Liver (tissue), 9 donors: ENCODE measurements around the gene SNAPC3. TPM values are rescaled to one million over a fixed set of nuclear protein-coding genes. Genes with fewer than 3 reads are reported as not detected.

Experiments used
- DNase-seq: peaks from one replicate; pipeline ENCODE4 v3.0.0-alpha.2; 2017; ENCODE audit warnings: low spot score
- H3K27ac ChIP-seq, 2 donors: one replicate each; pipeline ENCODE4 v1.7.0; 2013; ENCODE audit warnings: inconsistent platforms in 2 of 2, low read length in 2 of 2, control low read depth in 1 of 2, low read depth in 1 of 2, mild to moderate bottlenecking in 1 of 2
- H3K27me3 ChIP-seq, 4 donors: one replicate each; pipeline versions ENCODE4 v1.6.1 to v1.7.0; 2013; ENCODE audit warnings: low read length in 3 of 4, inconsistent platforms in 1 of 4, mild to moderate bottlenecking in 1 of 4, moderate library complexity in 1 of 4; ENCODE audit not compliant: control insufficient read depth in 4 of 4, insufficient read depth in 4 of 4
- H3K36me3 ChIP-seq, 4 donors: one replicate each; pipeline versions ENCODE4 v1.6.1 to v1.7.0; 2013; ENCODE audit warnings: low read length in 3 of 4, mild to moderate bottlenecking in 3 of 4, low read depth in 1 of 4, moderate library complexity in 1 of 4; ENCODE audit not compliant: control insufficient read depth in 4 of 4, insufficient read depth in 3 of 4
- H3K4me1 ChIP-seq, 4 donors: one replicate each; pipeline versions ENCODE4 v1.6.1 to v1.7.0; 2013; ENCODE audit warnings: low read length in 3 of 4, mild to moderate bottlenecking in 3 of 4, moderate library complexity in 1 of 4; ENCODE audit not compliant: control insufficient read depth in 4 of 4, insufficient read depth in 4 of 4
- H3K4me3 ChIP-seq, 3 donors: one replicate each; pipeline versions ENCODE4 v1.6.1 to v1.7.0; 2013; ENCODE audit warnings: low read length in 3 of 3, control low read depth in 1 of 3, low read depth in 1 of 3, mild to moderate bottlenecking in 1 of 3
- H3K9ac ChIP-seq, 2 donors: one replicate each; pipeline ENCODE4 v1.7.0; 2013; ENCODE audit warnings: low read length in 2 of 2, mild to moderate bottlenecking in 2 of 2, moderate library complexity in 2 of 2, control low read depth in 1 of 2, low read depth in 1 of 2
- H3K9me3 ChIP-seq, 4 donors: one replicate each; pipeline versions ENCODE4 v1.6.1 to v1.7.0; 2013; ENCODE audit warnings: low read length in 3 of 4; ENCODE audit not compliant: control insufficient read depth in 4 of 4
- ATF3 ChIP-seq: IDR thresholded peaks from 2 replicates; pipeline ENCODE4 v1.6.1; 2016; ENCODE audit warnings: antibody characterized with exemption
- CTCF ChIP-seq: fragments of 150-350 bp; IDR thresholded peaks from 2 replicates; pipeline ENCODE4 v1.5.1; 2017; ENCODE audit warnings: improper control_type of control experiment, low read depth, low read length; ENCODE audit not compliant: missing input control
- EGR1 ChIP-seq, 2 donors: IDR thresholded peaks; 2 replicates each; pipeline ENCODE4 v1.6.1; 2016 to 2018; ENCODE audit warnings: antibody characterized with exemption in 2 of 2, low read depth in 2 of 2
- FOXA2 ChIP-seq: IDR thresholded peaks from 2 replicates; pipeline ENCODE4 v1.6.1; 2016; ENCODE audit warnings: antibody characterized with exemption
- GABPA ChIP-seq, 2 donors: IDR thresholded peaks in 1 of 2; conservative IDR thresholded peaks in 1 of 2; 2 replicates each; pipeline ENCODE4 v1.6.1; 2016; ENCODE audit warnings: antibody characterized with exemption in 2 of 2, mild to moderate bottlenecking in 1 of 2, moderate library complexity in 1 of 2
- HNF4A ChIP-seq, 2 donors: conservative IDR thresholded peaks; 2 replicates each; pipeline ENCODE4 v1.6.1; 2016; ENCODE audit warnings: antibody characterized with exemption in 2 of 2, mild to moderate bottlenecking in 2 of 2
- JUND ChIP-seq, 2 donors: IDR thresholded peaks; 2 replicates each; pipeline ENCODE4 v1.6.1; 2016; ENCODE audit warnings: antibody characterized with exemption in 2 of 2
- MAX ChIP-seq: IDR thresholded peaks from 2 replicates; pipeline ENCODE4 v1.6.1; 2016; ENCODE audit warnings: antibody characterized with exemption
- NR2F2 ChIP-seq: IDR thresholded peaks from 2 replicates; pipeline ENCODE4 v1.6.1; 2016; ENCODE audit warnings: antibody characterized with exemption
- RAD21 ChIP-seq, 2 donors: IDR thresholded peaks; 2 replicates each; pipeline ENCODE4 v1.6.1; 2016; ENCODE audit warnings: antibody characterized with exemption in 2 of 2, mild to moderate bottlenecking in 2 of 2
- REST ChIP-seq: IDR thresholded peaks from 2 replicates; pipeline ENCODE4 v1.6.1; 2016; ENCODE audit warnings: antibody characterized with exemption, mild to moderate bottlenecking
- RXRA ChIP-seq, 2 donors: IDR thresholded peaks; 2 replicates each; pipeline ENCODE4 v1.6.1; 2017 to 2018; ENCODE audit warnings: antibody characterized with exemption in 2 of 2, mild to moderate bottlenecking in 1 of 2
- TAF1 ChIP-seq: conservative IDR thresholded peaks from 2 replicates; pipeline ENCODE4 v1.6.1; 2016; ENCODE audit warnings: antibody characterized with exemption, mild to moderate bottlenecking
- YY1 ChIP-seq: IDR thresholded peaks from 2 replicates; pipeline ENCODE4 v1.6.1; 2016; ENCODE audit warnings: antibody characterized with exemption, mild to moderate bottlenecking
- ZBTB33 ChIP-seq: IDR thresholded peaks from 2 replicates; pipeline ENCODE4 v1.6.1; 2016; ENCODE audit warnings: antibody characterized with exemption
- WGBS: extraction: QIAGEN DNeasy Blood & Tissue Kit; methylation state at CpG from one replicate; pipeline ENCODE4 v1.1.7; 2013; 5-methylcytosine and 5-hydroxymethylcytosine counted together
- polyA plus RNA-seq, 2 donors: library from polyadenylated mRNA; stranded (reverse) in 1 of 2; unstranded in 1 of 2; fragments of 200-250 nt in 1 of 2; fragments of >200 nt in 1 of 2; fragmentation: Nextera tagmentation in 1 of 2; extraction: Ambion mirVana in 1 of 2; gene quantifications; one replicate each; pipeline versions ENCODE4 v1.2.1 to v1.2.3, GENCODE V29; 2013 to 2015
- total RNA-seq, 2 donors: library from RNA; depleted of rRNA; stranded (reverse); fragments of >200 nt; gene quantifications; one replicate each; pipeline ENCODE4 v1.2.3, GENCODE V29; 2014
- donor health status: healthy.
- donor health status: healthy.
- donor health status: healthy.
- donor health status: healthy.
- donor health status: healthy.

The SNAPC3 gene
- total and polyA plus RNA-seq, 4 donors, result 7.4 to 19.6 (median 13.5) TPM

- DNase-seq, result no peak
- Histone ChIP-seq H3K9me3 (no peaks in the 10 kb centered on the region), H3K4me1 (peaks cover 0 to 20% (median 3%) of the 10 kb centered on the region in 4 donors), H3K4me3 (peak overlapping the region; percentile 87 to 99 (median 98)), H3K36me3 (peaks cover 0 to 4% (median 3%) of the 10 kb centered on the region in 4 donors), H3K27ac (peak overlapping the region; percentile 82 to 86), H3K27me3 (no peaks in the 10 kb centered on the region), H3K9ac (peak overlapping the region; percentile 81 to 83)
- no peak for TF ChIP-seq RAD21 (IDR thresholded peaks at IDR 0.05)
- no peak for TF ChIP-seq CTCF
- TF ChIP-seq RXRA (IDR thresholded peaks at IDR 0.05), result no peak
- no peak for TF ChIP-seq HNF4A (conservative IDR thresholded peaks at IDR 0.05)
- TF ChIP-seq FOXA2, result no peak
- TF ChIP-seq ZBTB33, result no peak
- TF ChIP-seq GABPA (IDR thresholded peaks at IDR 0.05 in 1 of 2, conservative IDR thresholded peaks at IDR 0.05 in 1 of 2), result no peak
- TF ChIP-seq NR2F2, result no peak
- TF ChIP-seq YY1, result no peak
- no peak for TF ChIP-seq TAF1
- WGBS, result 3% methylated on average over 18 of the region's 18 CpGs
Observed at GRCh38 chr9:15423231-15423985, 732 bp downstream of the SNAPC3 start.

- Histone ChIP-seq H3K9ac (no peak overlapping the region), H3K4me3 (no peak overlapping the region), H3K9me3 (no peaks in the 10 kb centered on the region), H3K36me3 (peaks cover 0 to 4% (median 3%) of the 10 kb centered on the region in 4 donors), H3K27ac (no peak overlapping the region), H3K27me3 (no peaks in the 10 kb centered on the region), H3K4me1 (peaks cover 2 to 20% (median 3%) of the 10 kb centered on the region in 4 donors)
- DNase-seq, result no peak
- WGBS, result 82% methylated on average over 8 of the region's 8 CpGs
- TF ChIP-seq ZBTB33 (no peak), MAX (no peak), NR2F2 (no peak), ATF3 (no peak), RAD21 (IDR thresholded peaks at IDR 0.05) (no peak), FOXA2 (no peak), HNF4A (conservative IDR thresholded peaks at IDR 0.05) (no peak), RXRA (IDR thresholded peaks at IDR 0.05) (no peak), EGR1 (IDR thresholded peaks at IDR 0.05; ENCODE audit: low read depth in 2 of 2) (no peak), REST (no peak), CTCF (no peak), GABPA (IDR thresholded peaks at IDR 0.05 in 1 of 2, conservative IDR thresholded peaks at IDR 0.05 in 1 of 2) (no peak), JUND (IDR thresholded peaks at IDR 0.05) (no peak)
Observed at GRCh38 chr9:15426019-15426418, 3.3 kb downstream of the SNAPC3 start.
